ENCODE data around the gene WBP11.

- TF ChIP-seq POLR2AphosphoS5 (IDR thresholded peaks at IDR 0.05) = no peak
- TF ChIP-seq, protein P1, sequence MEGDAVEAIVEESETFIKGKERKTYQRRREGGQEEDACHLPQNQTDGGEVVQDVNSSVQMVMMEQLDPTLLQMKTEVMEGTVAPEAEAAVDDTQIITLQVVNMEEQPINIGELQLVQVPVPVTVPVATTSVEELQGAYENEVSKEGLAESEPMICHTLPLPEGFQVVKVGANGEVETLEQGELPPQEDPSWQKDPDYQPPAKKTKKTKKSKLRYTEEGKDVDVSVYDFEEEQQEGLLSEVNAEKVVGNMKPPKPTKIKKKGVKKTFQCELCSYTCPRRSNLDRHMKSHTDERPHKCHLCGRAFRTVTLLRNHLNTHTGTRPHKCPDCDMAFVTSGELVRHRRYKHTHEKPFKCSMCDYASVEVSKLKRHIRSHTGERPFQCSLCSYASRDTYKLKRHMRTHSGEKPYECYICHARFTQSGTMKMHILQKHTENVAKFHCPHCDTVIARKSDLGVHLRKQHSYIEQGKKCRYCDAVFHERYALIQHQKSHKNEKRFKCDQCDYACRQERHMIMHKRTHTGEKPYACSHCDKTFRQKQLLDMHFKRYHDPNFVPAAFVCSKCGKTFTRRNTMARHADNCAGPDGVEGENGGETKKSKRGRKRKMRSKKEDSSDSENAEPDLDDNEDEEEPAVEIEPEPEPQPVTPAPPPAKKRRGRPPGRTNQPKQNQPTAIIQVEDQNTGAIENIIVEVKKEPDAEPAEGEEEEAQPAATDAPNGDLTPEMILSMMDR (IDR thresholded peaks at IDR 0.05) = no peak
- no peak for TF ChIP-seq POLR2A (IDR thresholded peaks at IDR 0.05)
These were observed 17.7 kb downstream of the WBP11 start for GRCh38 chr12:14785568-14785967.
